ENCODE measurements around the gene CAMK2B.

CAMK2B gene

GRCh38 chr7:44265728-44266127 lies 59.7 kb downstream of the CAMK2B start:
- no peak overlapping the region for H3K14ac ChIP-seq (ENCODE audit: low read length in 2 of 2)
- WGBS = 90% methylated on average over 7 of the region's 8 CpGs
- H3K4me1 ChIP-seq (ENCODE audit: control insufficient read depth, insufficient read depth, low read depth, low read length) = peaks cover 4% of the 10 kb centered on the region
- H4K91ac ChIP-seq (ENCODE audit: low read length) = no peak overlapping the region
- H3K27me3 ChIP-seq (ENCODE audit: control insufficient read depth in 1 of 2, insufficient read depth in 1 of 2, low read length in 2 of 2) = peaks cover 59 to 62% of the 10 kb centered on the region in 2 experiments
- H3K36me3 ChIP-seq (ENCODE audit: control insufficient read depth in 1 of 2, insufficient read depth in 2 of 2, low read depth in 1 of 2, low read length in 2 of 2) = no peaks in the 10 kb centered on the region
- H3K23ac ChIP-seq (ENCODE audit: low read length in 2 of 2) = no peak overlapping the region
- no peak overlapping the region for H3K4ac ChIP-seq (ENCODE audit: low read depth in 1 of 2, low read length in 2 of 2)
- no peak overlapping the region for H2BK120ac ChIP-seq (ENCODE audit: low read depth, low read length)
- no peak overlapping the region for H2BK5ac ChIP-seq (ENCODE audit: low read depth, low read length, poor library complexity, severe bottlenecking)
- no peak overlapping the region for H4K8ac ChIP-seq (ENCODE audit: low read length)
- no peak overlapping the region for H3K4me2 ChIP-seq (ENCODE audit: low read length, poor library complexity, severe bottlenecking)
- H3K9ac ChIP-seq (ENCODE audit: low read length) = no peak overlapping the region
- H2BK15ac ChIP-seq (ENCODE audit: low read depth, poor library complexity, severe bottlenecking) = no peak overlapping the region
- no peaks in the 10 kb centered on the region for H3K9me3 ChIP-seq (ENCODE audit: control insufficient read depth, low read length)
- no peak overlapping the region for H3K18ac ChIP-seq (ENCODE audit: low read depth in 1 of 2, low read length in 2 of 2)
- H3K79me1 ChIP-seq (replicated peaks; ENCODE audit: low read length, poor library complexity, severe bottlenecking) = no peaks in the 10 kb centered on the region
- H3K27ac ChIP-seq (ENCODE audit: low read length, poor library complexity, severe bottlenecking) = no peak overlapping the region
- DNase-seq = no peak
- no peak overlapping the region for H3K4me3 ChIP-seq (ENCODE audit: insufficient read depth in 1 of 2, low read depth in 1 of 2, low read length in 2 of 2)
- no peak overlapping the region for H2BK12ac ChIP-seq (ENCODE audit: low read length in 2 of 2)
- H2AFZ ChIP-seq (ENCODE audit: low read depth, low read length) = no peak overlapping the region
- no peak overlapping the region for H2AK5ac ChIP-seq (ENCODE audit: low read length, severe bottlenecking)

GRCh38 chr7:44264221-44264931 lies 61.0 kb downstream of the CAMK2B start:
- Histone ChIP-seq H3K14ac (ENCODE audit: low read length in 2 of 2) (no peak overlapping the region), H3K36me3 (ENCODE audit: control insufficient read depth in 1 of 2, insufficient read depth in 2 of 2, low read depth in 1 of 2, low read length in 2 of 2) (no peaks in the 10 kb centered on the region), H2AK5ac (ENCODE audit: low read length, severe bottlenecking) (no peak overlapping the region), H3K4me1 (ENCODE audit: control insufficient read depth, insufficient read depth, low read depth, low read length) (peaks cover 6% of the 10 kb centered on the region), H2AFZ (ENCODE audit: low read depth, low read length) (no peak overlapping the region), H2BK15ac (ENCODE audit: low read depth, poor library complexity, severe bottlenecking) (no peak overlapping the region), H3K9ac (ENCODE audit: low read length) (no peak overlapping the region), H4K91ac (ENCODE audit: low read length) (no peak overlapping the region), H3K23ac (ENCODE audit: low read length in 2 of 2) (no peak overlapping the region), H3K4me3 (ENCODE audit: insufficient read depth in 1 of 2, low read depth in 1 of 2, low read length in 2 of 2) (no peak overlapping the region), H3K18ac (ENCODE audit: low read depth in 1 of 2, low read length in 2 of 2) (no peak overlapping the region), H3K27me3 (ENCODE audit: control insufficient read depth in 1 of 2, insufficient read depth in 1 of 2, low read length in 2 of 2) (peaks cover 56 to 62% of the 10 kb centered on the region in 2 experiments), H3K4ac (ENCODE audit: low read depth in 1 of 2, low read length in 2 of 2) (no peak overlapping the region), H2BK120ac (ENCODE audit: low read depth, low read length) (no peak overlapping the region), H3K27ac (ENCODE audit: low read length, poor library complexity, severe bottlenecking) (no peak overlapping the region), H2BK12ac (ENCODE audit: low read length in 2 of 2) (no peak overlapping the region), H3K79me1 (replicated peaks; ENCODE audit: low read length, poor library complexity, severe bottlenecking) (no peaks in the 10 kb centered on the region), H2BK5ac (ENCODE audit: low read depth, low read length, poor library complexity, severe bottlenecking) (no peak overlapping the region), H3K4me2 (ENCODE audit: low read length, poor library complexity, severe bottlenecking) (no peak overlapping the region), H3K9me3 (ENCODE audit: control insufficient read depth, low read length) (no peaks in the 10 kb centered on the region), H4K8ac (ENCODE audit: low read length) (no peak overlapping the region)
- no peak for DNase-seq
- 52% methylated on average over 11 of the region's 11 CpGs for WGBS

- H3K36me3 ChIP-seq (ENCODE audit: control insufficient read depth in 1 of 2, insufficient read depth in 2 of 2, low read depth in 1 of 2, low read length in 2 of 2) = no peaks in the 10 kb centered on the region
- H2BK12ac ChIP-seq (ENCODE audit: low read length in 2 of 2) = no peak overlapping the region
- no peak for DNase-seq
- H2AFZ ChIP-seq (ENCODE audit: low read depth, low read length) = no peak overlapping the region
- H2BK120ac ChIP-seq (ENCODE audit: low read depth, low read length) = no peak overlapping the region
- no peak overlapping the region for H3K18ac ChIP-seq (ENCODE audit: low read depth in 1 of 2, low read length in 2 of 2)
- H3K27me3 ChIP-seq (ENCODE audit: control insufficient read depth in 1 of 2, insufficient read depth in 1 of 2, low read length in 2 of 2) = peaks cover 49 to 55% of the 10 kb centered on the region in 2 experiments
- no peak overlapping the region for H3K27ac ChIP-seq (ENCODE audit: low read length, poor library complexity, severe bottlenecking)
- no peak overlapping the region for H3K4me3 ChIP-seq (ENCODE audit: insufficient read depth in 1 of 2, low read depth in 1 of 2, low read length in 2 of 2)
- no peak overlapping the region for H4K8ac ChIP-seq (ENCODE audit: low read length)
- no peaks in the 10 kb centered on the region for H3K79me1 ChIP-seq (replicated peaks; ENCODE audit: low read length, poor library complexity, severe bottlenecking)
- peaks cover 15% of the 10 kb centered on the region for H3K4me1 ChIP-seq (ENCODE audit: control insufficient read depth, insufficient read depth, low read depth, low read length)
- H2BK5ac ChIP-seq (ENCODE audit: low read depth, low read length, poor library complexity, severe bottlenecking) = no peak overlapping the region
- no peak overlapping the region for H2AK5ac ChIP-seq (ENCODE audit: low read length, severe bottlenecking)
- no peak overlapping the region for H3K4me2 ChIP-seq (ENCODE audit: low read length, poor library complexity, severe bottlenecking)
- no peaks in the 10 kb centered on the region for H3K9me3 ChIP-seq (ENCODE audit: control insufficient read depth, low read length)
- H3K4ac ChIP-seq (ENCODE audit: low read depth in 1 of 2, low read length in 2 of 2) = no peak overlapping the region
- H3K23ac ChIP-seq (ENCODE audit: low read length in 2 of 2) = no peak overlapping the region
- no peak overlapping the region for H4K91ac ChIP-seq (ENCODE audit: low read length)
- no peak overlapping the region for H2BK15ac ChIP-seq (ENCODE audit: low read depth, poor library complexity, severe bottlenecking)
- WGBS = 85% methylated on average over 18 of the region's 20 CpGs
- no peak overlapping the region for H3K9ac ChIP-seq (ENCODE audit: low read length)
- no peak overlapping the region for H3K14ac ChIP-seq (ENCODE audit: low read length in 2 of 2)
Measured at GRCh38 chr7:44263326-44264082, 61.9 kb downstream of the CAMK2B start.

- H2BK120ac ChIP-seq (ENCODE audit: low read depth, low read length) = no peak overlapping the region
- H3K4me2 ChIP-seq (ENCODE audit: low read length, poor library complexity, severe bottlenecking) = no peak overlapping the region
- no peak overlapping the region for H2BK12ac ChIP-seq (ENCODE audit: low read length in 2 of 2)
- H3K23ac ChIP-seq (ENCODE audit: low read length in 2 of 2) = no peak overlapping the region
- H3K4me3 ChIP-seq (ENCODE audit: insufficient read depth in 1 of 2, low read depth in 1 of 2, low read length in 2 of 2) = no peak overlapping the region
- H3K27me3 ChIP-seq (ENCODE audit: control insufficient read depth in 1 of 2, insufficient read depth in 1 of 2, low read length in 2 of 2) = peaks cover 34 to 40% of the 10 kb centered on the region in 2 experiments
- H3K4me1 ChIP-seq (ENCODE audit: control insufficient read depth, insufficient read depth, low read depth, low read length) = peaks cover 27% of the 10 kb centered on the region
- H2AK5ac ChIP-seq (ENCODE audit: low read length, severe bottlenecking) = no peak overlapping the region
- no peak overlapping the region for H2AFZ ChIP-seq (ENCODE audit: low read depth, low read length)
- no peak overlapping the region for H2BK15ac ChIP-seq (ENCODE audit: low read depth, poor library complexity, severe bottlenecking)
- no peak overlapping the region for H3K9ac ChIP-seq (ENCODE audit: low read length)
- no peaks in the 10 kb centered on the region for H3K9me3 ChIP-seq (ENCODE audit: control insufficient read depth, low read length)
- no peaks in the 10 kb centered on the region for H3K79me1 ChIP-seq (replicated peaks; ENCODE audit: low read length, poor library complexity, severe bottlenecking)
- no peak overlapping the region for H3K27ac ChIP-seq (ENCODE audit: low read length, poor library complexity, severe bottlenecking)
- 92% methylated on average over 9 of the region's 9 CpGs for WGBS
- no peak overlapping the region for H4K91ac ChIP-seq (ENCODE audit: low read length)
- no peak overlapping the region for H3K18ac ChIP-seq (ENCODE audit: low read depth in 1 of 2, low read length in 2 of 2)
- no peaks in the 10 kb centered on the region for H3K36me3 ChIP-seq (ENCODE audit: control insufficient read depth in 1 of 2, insufficient read depth in 2 of 2, low read depth in 1 of 2, low read length in 2 of 2)
- no peak overlapping the region for H4K8ac ChIP-seq (ENCODE audit: low read length)
- H2BK5ac ChIP-seq (ENCODE audit: low read depth, low read length, poor library complexity, severe bottlenecking) = no peak overlapping the region
- DNase-seq = no peak
- no peak overlapping the region for H3K4ac ChIP-seq (ENCODE audit: low read depth in 1 of 2, low read length in 2 of 2)
- no peak overlapping the region for H3K14ac ChIP-seq (ENCODE audit: low read length in 2 of 2)
Measured at GRCh38 chr7:44262031-44262430, 63.4 kb downstream of the CAMK2B start.
